ENCODE data around the gene TBCK.
A peak's percentile ranks its signal among the peaks of the same experiment; 100 is the strongest.
"Not testable (repeated sequence)": the region's sequence is repeated elsewhere in the genome, so short reads cannot be mapped to it uniquely, and the experiment has no call there.

The TBCK gene

GRCh38 chr4:106321168-106321567 lies 5.2 kb upstream of the TBCK start:
- DNase-seq (ENCODE audit: low read depth in 2 of 2): not testable (repeated sequence)

GRCh38 chr4:106320235-106320634 lies 4.2 kb upstream of the TBCK start:
- DNase-seq (ENCODE audit: low read depth in 2 of 2): no peak

- no peak for DNase-seq (ENCODE audit: low read depth in 2 of 2)
These were observed 2.5 kb upstream of the TBCK start for GRCh38 chr4:106318511-106318910.

GRCh38 chr4:106317815-106318214 lies 1.8 kb upstream of the TBCK start:
- DNase-seq (ENCODE audit: low read depth in 2 of 2): no peak

GRCh38 chr4:106316773-106317409 lies 882 bp upstream of the TBCK start:
- no peak for DNase-seq (ENCODE audit: low read depth in 2 of 2)

- DNase-seq (ENCODE audit: low read depth in 2 of 2): peak; percentile 19 to 28
These were observed 487 bp downstream of the TBCK start for GRCh38 chr4:106315476-106315967.

- no peak for DNase-seq (ENCODE audit: low read depth in 2 of 2)
These were observed 1.0 kb downstream of the TBCK start for GRCh38 chr4:106314960-106315359.

GRCh38 chr4:106312997-106313522 lies 2.9 kb downstream of the TBCK start:
- DNase-seq (ENCODE audit: low read depth in 2 of 2): no peak

- no peak for DNase-seq (ENCODE audit: low read depth in 2 of 2)
These were observed 3.6 kb downstream of the TBCK start for GRCh38 chr4:106312377-106312776.

GRCh38 chr4:106306561-106306960 lies 9.4 kb downstream of the TBCK start:
- no peak for DNase-seq (ENCODE audit: low read depth in 2 of 2)

- DNase-seq (ENCODE audit: low read depth in 2 of 2): no peak
These were observed 10.5 kb downstream of the TBCK start for GRCh38 chr4:106305435-106306055.

GRCh38 chr4:106304632-106305031 lies 11.4 kb downstream of the TBCK start:
- DNase-seq (ENCODE audit: low read depth in 2 of 2): no peak

GRCh38 chr4:106303548-106304281 lies 12.3 kb downstream of the TBCK start:
- DNase-seq (ENCODE audit: low read depth in 2 of 2): no peak

- no peak for DNase-seq (ENCODE audit: low read depth in 2 of 2)
These were observed 14.0 kb downstream of the TBCK start for GRCh38 chr4:106302062-106302438.

GRCh38 chr4:106301393-106302061 lies 14.5 kb downstream of the TBCK start:
- DNase-seq (ENCODE audit: low read depth in 2 of 2): no peak

- DNase-seq (ENCODE audit: low read depth in 2 of 2): no peak
These were observed 16.0 kb downstream of the TBCK start for GRCh38 chr4:106299977-106300376.

GRCh38 chr4:106297245-106298035 lies 18.6 kb downstream of the TBCK start:
- DNase-seq (ENCODE audit: low read depth in 2 of 2): no peak

GRCh38 chr4:106294062-106294461 lies 21.9 kb downstream of the TBCK start:
- DNase-seq (ENCODE audit: low read depth in 2 of 2): no peak

GRCh38 chr4:106291678-106292077 lies 24.3 kb downstream of the TBCK start:
- DNase-seq (ENCODE audit: low read depth in 2 of 2): no peak

GRCh38 chr4:106289737-106290136 lies 26.3 kb downstream of the TBCK start:
- no peak for DNase-seq (ENCODE audit: low read depth in 2 of 2)

GRCh38 chr4:106287353-106287969 lies 28.5 kb downstream of the TBCK start:
- DNase-seq (ENCODE audit: low read depth in 2 of 2): no peak
